ENCODE measurements around the gene CNOT4. TPM values are rescaled to one million over a fixed set of nuclear protein-coding genes. Genes with fewer than 3 reads are reported as not detected.
"Not testable (repeated sequence)": the region's sequence is repeated elsewhere in the genome, so short reads cannot be mapped to it uniquely, and the experiment has no call there.

CNOT4 gene
- total RNA-seq, 1 experiment from 2014 or later: 14.6 TPM

GRCh38 chr7:135322571-135323340 is 187.1 kb downstream of the CNOT4 start (continued):
- no peak for TF ChIP-seq ZBTB43 (CRISPR knock-in tag; IDR thresholded peaks at IDR 0.05)
- no peak for TF ChIP-seq TEAD1 (CRISPR knock-in tag; IDR thresholded peaks at IDR 0.05)
- TF ChIP-seq OVOL2 (CRISPR knock-in tag; IDR thresholded peaks at IDR 0.05; ENCODE audit: borderline replicate concordance): no peak
- TF ChIP-seq ZNF138 (CRISPR knock-in tag; conservative IDR thresholded peaks at IDR 0.05): no peak
- no peak for TF ChIP-seq MLX (CRISPR knock-in tag; IDR thresholded peaks at IDR 0.05)

- POLR2A ChIA-PET: no interaction called here
- Mint-ChIP-seq H3K27ac (no peak overlapping the region), H3K36me3 (peaks cover 7% of the 10 kb centered on the region; the same call in 1 of the 2 replicates), H3K4me1 (no peaks in the 10 kb centered on the region), H3K9me3 (peaks cover 13% of the 10 kb centered on the region), H3K27me3 (ENCODE audit: low read depth) (no peaks in the 10 kb centered on the region), H3K4me3 (no peak overlapping the region)
- TF ChIP-seq JAZF1 (CRISPR knock-in tag; IDR thresholded peaks at IDR 0.05) (no peak), E2F4 (CRISPR knock-in tag; IDR thresholded peaks at IDR 0.05; ENCODE audit: borderline replicate concordance, low read depth) (no peak), ESRRA (CRISPR knock-in tag; IDR thresholded peaks at IDR 0.05; ENCODE audit: borderline replicate concordance) (no peak), FOXP1 (CRISPR knock-in tag; IDR thresholded peaks at IDR 0.05; ENCODE audit: borderline replicate concordance) (no peak), NFYB (CRISPR knock-in tag; conservative IDR thresholded peaks at IDR 0.05; ENCODE audit: low read depth) (no peak), SP1 (CRISPR knock-in tag; conservative IDR thresholded peaks at IDR 0.05) (no peak), ELF4 (CRISPR knock-in tag; IDR thresholded peaks at IDR 0.05; ENCODE audit: low read depth) (no peak), ZNF671 (CRISPR knock-in tag; IDR thresholded peaks at IDR 0.05) (no peak), ZNF219 (CRISPR knock-in tag; IDR thresholded peaks at IDR 0.05; ENCODE audit: borderline replicate concordance) (no peak), ETV6 (CRISPR knock-in tag; IDR thresholded peaks at IDR 0.05) (no peak), NFATC4 (CRISPR knock-in tag; IDR thresholded peaks at IDR 0.05) (no peak)
- CTCF ChIA-PET: interaction anchor here (1.5 kb wide), 1 partner anchor 47 kb away, joined by 6 read pairs; no protein-coding TSS in a partner anchor
- DNase-seq (ENCODE audit: low spot score) (no peak), ATAC-seq (no peak)
Observed at GRCh38 chr7:135321556-135321955, 188.3 kb downstream of the CNOT4 start.

GRCh38 chr7:135320953-135321352 is 188.9 kb downstream of the CNOT4 start:
- peaks cover 13% of the 10 kb centered on the region for H3K9me3 Mint-ChIP-seq
- CTCF ChIA-PET; H3K4me1 Mint-ChIP-seq; H3K4me3 Mint-ChIP-seq; H3K27ac Mint-ChIP-seq; H3K36me3 Mint-ChIP-seq; H3K27me3 Mint-ChIP-seq (ENCODE audit: low read depth); POLR2A ChIA-PET; DNase-seq (ENCODE audit: low spot score); ATAC-seq: not testable (repeated sequence)

- DNase-seq (ENCODE audit: low spot score) (no peak), ATAC-seq (no peak)
- ChIA-PET CTCF (no interaction called here), POLR2A (interaction anchor here (0.6 kb wide), 1 partner anchor 10 kb away, joined by 3 read pairs; no protein-coding TSS in a partner anchor)
- Mint-ChIP-seq H3K9me3 (peaks cover 13% of the 10 kb centered on the region), H3K36me3 (peaks cover 7% of the 10 kb centered on the region; the same call in 1 of the 2 replicates), H3K4me1 (no peaks in the 10 kb centered on the region), H3K27ac (no peak overlapping the region), H3K27me3 (ENCODE audit: low read depth) (no peaks in the 10 kb centered on the region), H3K4me3 (no peak overlapping the region)
- TF ChIP-seq PRDM15 (CRISPR knock-in tag; IDR thresholded peaks at IDR 0.05) (no peak), RORB (CRISPR knock-in tag; IDR thresholded peaks at IDR 0.05) (no peak), E2F5 (CRISPR knock-in tag; IDR thresholded peaks at IDR 0.05) (no peak), ZNF263 (CRISPR knock-in tag; IDR thresholded peaks at IDR 0.05; ENCODE audit: low read depth) (no peak)
Observed at GRCh38 chr7:135320268-135320667, 189.6 kb downstream of the CNOT4 start.

Measured in WTC11 (cell line).